Measurements from ENCODE around the gene KLHL29. TPM values are rescaled to one million over a fixed set of nuclear protein-coding genes. Genes with fewer than 3 reads are reported as not detected.
"Not testable (repeated sequence)": the region's sequence is repeated elsewhere in the genome, so short reads cannot be mapped to it uniquely, and the experiment has no call there.

KLHL29 gene
- total RNA-seq, 1 experiment from 2014 or later, result 2.6 TPM

GRCh38 chr2:23347471-23348092 is 37.4 kb upstream of the KLHL29 start:
- Histone ChIP-seq H3F3A (ENCODE audit: low read length, unreplicated experiment) (no peaks in the 10 kb centered on the region), H3K4me3 (ENCODE audit: low read length) (no peak overlapping the region), H4K20me1 (ENCODE audit: low read length) (no peaks in the 10 kb centered on the region), H3K79me2 (ENCODE audit: low read length) (no peaks in the 10 kb centered on the region), H3K9me2 (replicated peaks; ENCODE audit: low read length) (no peaks in the 10 kb centered on the region), H3K27ac (ENCODE audit: low read length) (no peak overlapping the region), H3K27me3 (ENCODE audit: low read length) (peaks cover 52% of the 10 kb centered on the region), H3K4me1 (ENCODE audit: insufficient read depth, low read length) (no peaks in the 10 kb centered on the region), H3K9ac (ENCODE audit: low read length) (no peak overlapping the region), H3K4me2 (ENCODE audit: low read length) (no peak overlapping the region), H3K9me3 (ENCODE audit: low read length) (no peaks in the 10 kb centered on the region), H3K36me3 (ENCODE audit: low read depth, low read length) (no peaks in the 10 kb centered on the region), H2AFZ (ENCODE audit: low read length) (no peak overlapping the region)
- TF ChIP-seq EZH2 (IDR thresholded peaks at IDR 0.05; ENCODE audit: low read length, unreplicated experiment) (no peak), EZH2phosphoT487 (IDR thresholded peaks at IDR 0.05; ENCODE audit: borderline replicate concordance, low read length) (no peak), CTCF (conservative IDR thresholded peaks at IDR 0.05; ENCODE audit: low read depth, low read length) (no peak)
- ChIA-PET CTCF (no interaction called here), POLR2A (ENCODE audit: unreplicated experiment) (no interaction called here)
- BruUV-seq (replicated peaks), result no TSS peak
- ATAC-seq (no peak), DNase-seq (no peak)
- intact Hi-C loops (cut with micrococcal nuclease), result no loop called here

- intact Hi-C loops (cut with micrococcal nuclease); H3K79me2 ChIP-seq (ENCODE audit: low read length); H3K4me1 ChIP-seq (ENCODE audit: insufficient read depth, low read length); H2AFZ ChIP-seq (ENCODE audit: low read length); H3K9me3 ChIP-seq (ENCODE audit: low read length); H3K4me2 ChIP-seq (ENCODE audit: low read length); H3K36me3 ChIP-seq (ENCODE audit: low read depth, low read length); CTCF ChIA-PET; DNase-seq; H3K9me2 ChIP-seq (replicated peaks; ENCODE audit: low read length); H3K4me3 ChIP-seq (ENCODE audit: low read length); BruUV-seq (replicated peaks); POLR2A ChIA-PET (ENCODE audit: unreplicated experiment); H4K20me1 ChIP-seq (ENCODE audit: low read length); H3F3A ChIP-seq (ENCODE audit: low read length, unreplicated experiment); H3K9ac ChIP-seq (ENCODE audit: low read length); H3K27ac ChIP-seq (ENCODE audit: low read length); ATAC-seq: not testable (repeated sequence)
- H3K27me3 ChIP-seq (ENCODE audit: low read length), result peaks cover 48% of the 10 kb centered on the region
These were observed 36.9 kb upstream of the KLHL29 start for GRCh38 chr2:23348093-23348481.

GRCh38 chr2:23349508-23349907 is 35.5 kb upstream of the KLHL29 start:
- CTCF ChIA-PET, result no interaction called here
- DNase-seq, result no peak
- Histone ChIP-seq H3K9me2 (replicated peaks; ENCODE audit: low read length) (no peaks in the 10 kb centered on the region), H3K79me2 (ENCODE audit: low read length) (no peaks in the 10 kb centered on the region), H3K4me2 (ENCODE audit: low read length) (no peak overlapping the region), H3K4me3 (ENCODE audit: low read length) (no peak overlapping the region), H4K20me1 (ENCODE audit: low read length) (no peaks in the 10 kb centered on the region), H3K36me3 (ENCODE audit: low read depth, low read length) (no peaks in the 10 kb centered on the region), H3K9ac (ENCODE audit: low read length) (no peak overlapping the region), H3K27me3 (ENCODE audit: low read length) (peaks cover 42% of the 10 kb centered on the region), H3K27ac (ENCODE audit: low read length) (no peak overlapping the region), H3K9me3 (ENCODE audit: low read length) (no peaks in the 10 kb centered on the region), H3K4me1 (ENCODE audit: insufficient read depth, low read length) (no peaks in the 10 kb centered on the region), H2AFZ (ENCODE audit: low read length) (no peak overlapping the region), H3F3A (ENCODE audit: low read length, unreplicated experiment) (no peaks in the 10 kb centered on the region)
- POLR2A ChIA-PET (ENCODE audit: unreplicated experiment), result interaction anchor here (0.5 kb wide), 1 partner anchor 54 kb away, joined by 6 read pairs; no protein-coding TSS in a partner anchor
- intact Hi-C loops (cut with micrococcal nuclease), result no loop called here
- TF ChIP-seq CTCF (conservative IDR thresholded peaks at IDR 0.05; ENCODE audit: low read depth, low read length) (no peak), EZH2 (IDR thresholded peaks at IDR 0.05; ENCODE audit: low read length, unreplicated experiment) (no peak), EZH2phosphoT487 (IDR thresholded peaks at IDR 0.05; ENCODE audit: borderline replicate concordance, low read length) (no peak)
- ATAC-seq, result no peak
- no TSS peak for BruUV-seq (replicated peaks)
